ENCODE results near the gene EHMT1. TPM values are rescaled to one million over a fixed set of nuclear protein-coding genes. Genes with fewer than 3 reads are reported as not detected.
"Not testable (repeated sequence)": the region's sequence is repeated elsewhere in the genome, so short reads cannot be mapped to it uniquely, and the experiment has no call there.

Gene EHMT1
- total RNA-seq, 1 experiment from 2014 or later = 42.7 TPM

DNA sequence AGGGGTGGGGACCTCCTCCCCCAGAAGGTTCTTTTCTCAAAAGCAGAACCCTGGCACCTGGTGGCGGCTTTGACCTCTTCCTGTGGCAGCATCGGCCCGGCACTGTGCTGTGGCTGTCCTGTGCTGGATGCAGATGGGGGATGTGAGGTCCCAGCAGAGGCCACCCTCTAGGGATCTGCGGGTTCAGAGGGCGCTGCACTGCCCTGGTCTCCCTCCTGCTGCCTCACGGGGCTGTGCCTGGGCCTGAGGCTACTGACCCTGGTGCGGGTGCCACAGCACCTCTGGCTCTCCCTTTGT, 182.2 kb downstream of the EHMT1 start:
- no peak for DNase-seq (ENCODE audit: low read depth)

DNA sequence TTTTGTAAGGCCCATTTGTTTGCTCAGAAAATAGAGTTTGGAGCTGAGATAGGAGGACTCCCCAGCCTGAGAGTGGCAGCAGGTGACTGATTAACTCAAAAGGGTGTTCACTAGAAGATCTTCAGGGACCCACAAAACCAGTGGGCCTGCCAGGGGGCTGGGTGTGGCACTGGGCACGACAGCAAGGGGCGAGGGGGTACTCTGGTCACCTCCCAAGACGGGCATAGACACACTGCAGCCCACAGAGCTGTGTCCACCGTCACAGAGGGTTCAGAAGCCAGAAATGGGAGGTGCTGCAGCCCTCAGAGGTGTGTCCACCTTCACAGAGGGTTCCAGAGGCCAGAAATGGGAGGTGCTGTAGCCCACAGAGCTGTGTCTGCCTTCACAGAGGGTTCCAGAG, 183.2 kb downstream of the EHMT1 start:
- DNase-seq (ENCODE audit: low read depth) = no peak

DNA sequence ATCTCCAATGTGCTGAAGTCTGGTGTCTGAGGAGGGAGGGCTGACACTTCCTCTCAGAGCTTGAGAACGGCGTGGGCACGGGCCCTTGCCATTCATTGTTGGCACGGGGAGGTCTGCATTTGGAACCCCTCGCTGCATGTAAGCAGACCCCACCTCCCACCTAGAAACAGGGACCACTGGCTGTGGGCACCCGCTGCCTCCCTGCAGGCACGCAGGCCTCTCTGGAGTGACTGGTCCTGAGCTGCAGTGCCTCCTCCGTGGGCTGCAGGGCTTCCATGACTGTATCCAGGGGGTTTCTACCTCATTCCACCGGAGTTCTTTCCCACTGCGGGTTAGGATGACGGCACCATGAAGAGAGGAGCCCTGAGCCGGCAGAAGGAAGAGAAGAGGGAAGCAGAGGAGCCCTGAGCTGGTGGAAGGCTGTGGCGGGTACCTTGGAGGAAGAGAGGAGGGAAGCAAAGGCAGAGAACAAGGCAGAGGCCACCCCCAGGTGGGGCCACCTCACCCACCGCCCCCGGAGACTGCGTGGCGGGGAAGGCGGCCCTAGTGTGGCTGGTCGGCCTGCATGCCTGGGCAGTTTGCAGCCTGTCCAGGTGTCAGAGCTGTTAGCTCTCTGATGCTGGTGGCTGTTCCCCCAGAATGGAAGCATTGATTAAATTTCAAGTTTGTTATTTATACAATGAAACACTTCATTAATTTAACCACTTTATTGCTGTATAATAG, 183.9 kb downstream of the EHMT1 start:
- DNase-seq (ENCODE audit: low read depth) = no peak

DNA sequence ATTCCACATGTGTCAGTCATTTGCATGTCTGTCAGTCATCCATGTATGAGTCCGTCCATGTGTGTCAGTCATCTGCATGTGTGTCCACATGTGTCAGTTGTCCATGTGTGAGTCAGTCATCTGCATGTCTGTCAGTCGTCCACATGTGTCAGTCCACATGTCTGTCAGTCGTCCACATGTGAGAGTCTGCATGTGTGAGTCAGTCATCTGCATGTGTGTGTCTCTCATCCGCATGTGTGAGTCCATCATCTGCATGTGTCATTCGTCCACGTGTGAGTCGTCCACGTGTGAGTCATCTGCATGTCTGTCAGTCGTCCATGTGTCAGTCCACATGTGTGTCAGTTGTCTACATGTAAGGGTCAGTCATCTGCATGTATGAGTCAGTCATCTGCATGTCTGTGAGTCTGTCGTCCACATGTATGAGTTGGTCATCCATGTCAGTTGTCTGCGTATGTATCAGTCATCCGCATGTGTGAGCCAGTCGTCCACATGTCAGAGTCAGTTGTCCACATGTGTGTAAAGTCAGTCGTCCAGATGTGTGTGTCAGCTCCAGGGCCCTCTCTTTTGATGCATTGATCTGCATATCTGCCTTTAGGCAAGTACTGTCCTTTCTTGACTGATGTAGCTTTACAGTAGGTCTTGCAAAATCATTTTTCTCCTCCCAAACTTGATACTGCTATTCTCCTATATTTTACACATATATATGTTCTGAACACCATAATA, 186.3 kb downstream of the EHMT1 start:
- DNase-seq (ENCODE audit: low read depth) = peak; percentile 19

DNA sequence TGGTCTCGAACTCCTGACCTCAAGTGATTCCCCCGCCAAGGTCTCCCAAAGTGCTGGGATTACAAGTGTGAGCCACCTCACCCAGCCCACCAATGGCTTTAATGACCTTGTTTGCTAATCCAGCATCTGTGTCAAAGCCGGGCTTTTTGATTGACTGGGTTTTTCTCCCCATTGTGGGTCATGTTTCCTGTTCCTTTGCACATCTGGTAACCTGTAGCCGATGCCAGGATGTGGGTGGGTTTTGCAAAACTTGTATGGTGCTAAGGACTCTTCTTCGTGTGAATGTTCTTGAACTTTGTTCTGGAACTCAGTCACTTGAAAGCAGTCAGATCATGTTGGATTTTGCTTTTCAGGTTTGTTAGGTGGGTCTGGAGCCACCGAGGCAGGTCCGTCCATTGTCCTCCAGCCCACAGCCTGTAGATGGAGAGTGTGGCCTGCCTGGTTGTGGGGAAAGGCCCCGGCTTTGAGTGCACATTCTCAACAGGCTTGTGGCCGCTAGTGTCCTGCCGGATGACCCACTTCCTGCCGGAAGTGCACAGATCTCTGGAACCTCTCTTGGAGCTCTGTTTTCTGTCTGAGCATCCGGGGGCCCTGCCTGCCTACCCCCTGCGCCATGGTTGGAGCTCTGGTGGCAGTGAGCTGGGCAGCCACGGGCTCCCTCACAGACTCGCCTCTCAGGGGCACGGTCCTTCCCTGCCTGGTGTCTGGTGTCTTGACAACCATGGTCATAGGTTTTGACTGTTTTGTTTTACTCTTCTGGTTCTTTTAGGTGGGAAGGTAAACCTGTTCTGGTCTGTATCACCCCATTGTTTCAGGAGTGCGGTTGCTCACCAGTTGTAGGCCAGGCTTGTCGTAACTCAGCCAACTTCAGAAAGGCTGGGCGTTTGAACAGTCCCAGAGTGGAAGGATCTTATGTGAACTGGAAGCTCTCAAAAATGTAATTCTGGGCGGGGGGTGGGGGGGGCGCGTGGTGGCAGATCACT, 189.2 kb downstream of the EHMT1 start:
- DNase-seq (ENCODE audit: low read depth) = no peak

DNA sequence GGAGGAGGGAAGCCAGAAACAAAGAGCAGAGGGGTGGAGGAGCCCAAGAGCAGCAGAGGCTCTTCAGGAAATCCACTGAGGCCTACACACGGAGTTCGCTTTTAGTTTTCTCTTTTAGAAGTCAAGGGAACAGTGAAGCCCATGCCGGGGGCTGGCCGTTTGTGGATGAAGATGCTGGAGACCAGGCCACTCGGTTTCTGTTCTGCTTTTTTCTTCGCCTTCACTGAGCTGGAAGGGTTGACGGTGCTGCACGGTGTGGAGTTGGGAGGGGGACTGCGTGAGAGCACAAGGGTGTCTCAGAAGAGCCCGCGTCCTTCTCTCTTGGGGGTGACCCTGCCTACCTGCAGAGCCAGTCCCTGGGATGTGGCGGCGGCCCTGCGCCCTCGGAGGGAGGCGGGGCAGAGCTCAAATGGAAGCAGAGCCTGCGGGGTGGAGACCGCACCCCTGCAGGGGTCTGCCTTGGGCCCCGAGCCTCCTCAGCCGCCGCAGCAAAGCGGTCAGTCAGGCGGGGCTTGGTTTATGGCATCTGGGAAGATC, 190.3 kb downstream of the EHMT1 start:
- no peak for DNase-seq (ENCODE audit: low read depth)

DNA sequence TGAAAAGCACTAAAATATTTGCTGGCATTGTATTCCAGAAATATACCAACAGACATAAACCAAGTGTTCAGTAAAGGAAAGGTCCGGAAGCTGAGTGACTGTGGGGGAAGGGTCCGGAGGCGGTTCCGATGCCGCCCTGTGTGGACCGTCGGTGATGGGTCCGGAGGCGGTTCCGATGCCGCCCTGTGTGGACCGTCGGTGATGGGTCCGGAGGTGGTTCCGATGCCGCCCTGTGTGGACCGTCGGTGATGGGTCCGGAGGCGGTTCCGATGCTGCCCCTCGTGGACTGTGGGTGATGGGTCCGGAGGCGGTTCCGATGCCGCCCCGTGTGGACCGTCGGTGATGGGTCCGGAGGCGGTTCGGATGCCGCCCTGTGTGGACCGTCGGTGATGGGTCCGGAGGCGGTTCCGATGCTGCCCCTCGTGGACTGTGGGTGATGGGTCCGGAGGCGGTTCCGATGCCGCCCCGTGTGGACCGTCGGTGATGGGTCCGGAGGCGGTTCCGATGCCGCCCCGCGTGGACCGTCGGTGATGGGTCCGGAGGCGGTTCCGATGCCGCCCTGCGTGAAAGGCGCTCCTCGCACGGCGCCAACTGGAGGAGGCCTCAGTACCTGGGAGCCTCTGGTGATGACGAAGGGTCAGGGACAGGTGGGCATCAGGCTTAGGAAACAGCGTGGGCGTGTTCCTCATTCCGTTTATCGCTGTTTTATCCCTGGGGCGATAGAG, 191.1 kb downstream of the EHMT1 start:
- not testable (repeated sequence) for DNase-seq (ENCODE audit: low read depth)

DNA sequence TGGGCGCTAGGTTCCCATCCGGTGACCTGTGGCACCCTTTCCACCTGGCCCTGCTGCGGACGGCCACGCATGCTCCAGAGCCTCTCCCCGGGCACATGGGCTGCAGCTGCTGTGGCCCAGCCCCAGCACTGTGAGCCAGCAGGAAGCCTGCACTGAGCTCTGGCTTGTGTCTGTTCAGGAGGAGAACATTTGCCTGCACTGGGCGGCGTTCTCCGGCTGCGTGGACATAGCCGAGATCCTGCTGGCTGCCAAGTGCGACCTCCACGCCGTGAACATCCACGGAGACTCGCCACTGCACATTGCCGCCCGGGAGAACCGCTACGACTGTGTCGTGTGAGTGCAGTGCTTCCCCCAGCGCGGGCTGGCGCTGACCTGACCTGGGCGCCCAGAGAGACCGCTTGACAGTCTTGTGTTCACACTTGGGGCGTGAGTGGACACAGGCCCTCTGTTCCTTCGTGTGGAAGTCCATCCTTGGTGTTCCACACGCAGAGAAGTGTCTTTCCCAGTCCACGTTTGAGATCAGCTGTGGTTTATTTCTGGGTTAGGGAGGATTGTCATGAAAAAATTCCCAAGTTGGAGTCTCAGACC, 192.6 kb downstream of the EHMT1 start:
- no peak for DNase-seq (ENCODE audit: low read depth)

DNA sequence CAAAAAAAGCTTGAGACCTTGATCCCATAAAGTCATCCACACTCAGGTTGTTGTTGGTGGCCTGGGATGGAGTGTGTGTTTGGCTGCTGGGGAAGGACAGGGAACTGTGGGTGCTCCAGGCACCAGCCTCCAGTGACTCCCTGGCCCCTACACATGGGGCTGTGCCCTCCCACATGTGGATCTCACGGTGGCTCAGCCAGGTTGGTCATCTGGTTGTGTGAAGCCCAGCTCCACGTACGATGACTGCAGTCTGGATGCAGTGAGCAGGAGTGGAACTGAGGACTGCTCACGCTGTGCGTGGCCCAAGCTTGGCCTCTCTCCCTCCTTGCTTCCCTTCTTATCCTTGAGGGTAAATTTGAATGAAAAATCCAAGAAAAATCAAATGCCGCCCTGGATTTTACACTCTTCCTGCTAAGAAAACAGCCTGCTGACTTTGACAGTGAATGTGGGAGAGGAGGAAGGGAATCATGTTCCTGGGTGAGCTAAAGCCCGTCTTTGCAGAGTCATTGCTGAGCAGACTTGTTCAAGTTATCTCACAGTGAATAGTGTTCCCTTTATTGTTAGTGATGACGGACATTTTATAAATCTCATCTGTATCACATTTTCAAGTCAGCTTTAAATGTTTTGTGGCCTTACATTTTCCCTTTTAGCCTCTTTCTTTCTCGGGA, 193.7 kb downstream of the EHMT1 start:
- no peak for DNase-seq (ENCODE audit: low read depth)

DNA sequence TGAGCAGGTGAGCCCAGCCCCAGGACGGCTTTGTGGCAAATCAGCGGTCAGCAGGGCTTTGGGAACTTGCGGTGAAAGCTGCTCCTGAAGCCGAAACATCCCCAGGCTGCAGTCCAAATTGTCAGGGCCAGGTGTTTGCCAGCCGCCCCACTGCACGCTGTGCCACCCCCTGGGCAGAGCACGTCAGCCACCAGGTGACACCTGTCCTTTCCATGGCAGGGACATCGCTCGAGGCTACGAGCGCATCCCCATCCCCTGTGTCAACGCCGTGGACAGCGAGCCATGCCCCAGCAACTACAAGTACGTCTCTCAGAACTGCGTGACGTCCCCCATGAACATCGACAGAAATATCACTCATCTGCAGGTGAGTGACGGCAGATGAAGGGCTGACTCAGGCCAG, 194.4 kb downstream of the EHMT1 start:
- DNase-seq (ENCODE audit: low read depth) = no peak

DNA sequence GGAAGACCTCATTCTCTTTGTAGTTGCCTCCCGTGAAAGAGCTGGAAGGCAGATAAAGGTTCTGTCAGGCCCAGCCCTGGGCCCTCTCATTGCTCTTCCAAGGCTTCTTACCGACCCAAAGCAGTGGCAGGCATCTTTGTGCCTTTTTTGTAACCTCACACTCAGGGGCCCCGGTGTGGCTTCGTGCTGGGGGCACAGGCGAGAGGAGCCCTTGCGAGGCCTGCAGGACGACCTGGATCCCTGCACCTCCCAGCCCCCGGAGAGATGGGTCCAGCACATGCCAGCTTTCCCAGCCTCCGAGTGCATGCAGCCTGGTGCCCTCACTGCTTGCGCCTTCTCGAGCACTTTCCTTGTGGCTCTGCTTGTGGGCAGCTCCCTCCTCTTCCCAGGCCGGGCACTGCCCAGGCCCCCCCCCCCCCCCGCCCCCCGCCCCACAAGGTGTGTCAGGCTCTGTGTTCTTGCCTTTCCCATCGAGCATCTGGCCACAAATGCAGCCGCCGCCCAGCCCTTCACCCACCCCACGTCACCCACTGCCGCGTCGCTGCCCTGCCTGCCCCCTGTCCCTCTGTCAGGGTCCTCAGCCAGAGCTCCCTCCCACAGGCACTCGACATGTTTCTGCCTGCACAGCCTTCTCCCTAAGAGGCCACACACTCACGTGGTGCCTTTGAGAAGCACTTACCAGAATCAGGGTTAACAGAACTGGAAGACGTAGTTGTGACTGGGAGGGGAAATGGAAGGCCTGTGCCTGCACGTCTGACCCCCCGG, 195.0 kb downstream of the EHMT1 start:
- DNase-seq (ENCODE audit: low read depth) = no peak

DNA sequence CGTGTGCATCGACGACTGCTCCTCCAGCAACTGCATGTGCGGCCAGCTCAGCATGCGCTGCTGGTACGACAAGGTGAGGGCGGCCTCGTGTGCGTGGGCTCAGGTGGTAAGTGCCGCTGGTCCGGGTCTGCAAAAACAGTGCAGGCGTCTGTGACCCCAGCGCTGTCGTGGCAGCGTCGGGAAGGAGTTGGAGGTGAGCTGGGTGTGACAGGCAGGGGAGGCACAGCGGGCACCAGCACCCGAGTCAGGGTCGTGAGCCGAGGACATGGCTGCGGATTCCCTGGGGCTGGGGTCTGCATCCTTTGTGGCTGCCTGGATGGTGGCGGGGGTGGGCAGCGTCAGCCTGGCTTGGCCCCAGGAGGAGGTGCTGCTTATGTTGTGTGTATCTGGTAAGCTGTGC, 195.6 kb downstream of the EHMT1 start:
- no peak for DNase-seq (ENCODE audit: low read depth)

DNA sequence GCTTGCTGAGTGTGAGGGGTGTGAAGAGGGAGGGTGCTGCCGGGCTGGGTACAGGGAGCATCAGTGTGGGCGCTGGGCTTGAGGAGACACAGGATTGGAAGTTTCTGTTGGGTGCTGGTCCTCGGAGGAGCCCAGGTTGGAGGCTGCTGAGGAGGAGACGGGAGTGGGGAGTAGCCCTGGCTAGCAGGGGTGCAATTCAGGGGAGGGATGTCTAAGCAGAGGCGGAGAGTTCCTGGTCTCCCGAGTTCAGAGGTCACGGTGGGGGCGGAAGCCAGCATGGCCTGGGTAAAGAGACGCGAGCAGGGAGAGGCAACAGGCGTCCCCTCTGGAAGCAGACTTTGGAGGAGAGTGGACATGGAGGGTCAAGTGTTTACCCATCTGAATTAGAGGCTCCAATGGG, 196.0 kb downstream of the EHMT1 start:
- DNase-seq (ENCODE audit: low read depth) = no peak

DNA sequence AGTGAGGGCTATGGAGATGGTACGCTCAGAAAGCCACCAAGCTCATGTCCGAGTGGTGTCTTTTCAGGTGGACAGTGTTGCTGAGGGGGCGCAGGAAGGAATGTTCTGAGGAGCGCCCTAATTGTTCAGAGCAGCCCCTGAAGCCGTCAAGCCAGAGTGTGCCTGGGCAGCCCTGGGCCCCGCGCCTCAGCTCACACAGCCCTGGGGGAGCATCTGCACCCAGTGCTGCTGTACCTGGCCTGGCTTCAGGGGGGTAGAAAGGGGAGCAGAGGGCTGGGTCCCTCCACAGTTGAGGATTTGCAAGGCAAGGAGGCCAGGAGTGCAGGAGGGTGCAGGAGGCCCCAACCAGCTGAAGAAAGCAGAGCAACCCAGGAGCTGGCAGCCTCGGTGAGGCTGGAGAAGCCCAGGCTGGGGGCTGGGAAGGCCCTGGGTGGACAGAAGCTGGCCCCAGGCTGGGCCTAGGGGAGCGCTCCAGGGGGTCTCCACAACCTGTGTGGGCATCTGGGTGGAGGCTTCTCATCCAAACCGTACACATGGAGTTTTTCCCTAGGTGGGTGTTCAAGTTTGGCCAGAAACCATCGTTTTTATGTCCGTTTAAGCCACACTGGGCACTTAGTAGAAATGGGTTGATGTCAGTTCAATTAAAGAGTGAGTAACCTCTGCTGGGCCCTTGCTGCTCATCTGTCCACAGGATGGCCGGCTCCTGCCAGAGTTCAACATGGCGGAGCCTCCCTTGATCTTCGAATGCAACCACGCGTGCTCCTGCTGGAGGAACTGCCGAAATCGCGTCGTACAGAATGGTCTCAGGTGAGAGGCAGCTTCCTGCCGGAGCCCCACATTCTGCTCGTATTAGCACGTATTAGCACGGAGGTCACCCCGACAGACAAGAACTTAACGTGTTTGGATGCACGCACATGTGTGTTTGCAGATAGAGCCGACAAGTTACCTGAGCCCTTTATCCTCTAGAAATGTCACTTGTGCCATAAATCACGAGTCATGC, 196.8 kb downstream of the EHMT1 start:
- DNase-seq (ENCODE audit: low read depth) = no peak

DNA sequence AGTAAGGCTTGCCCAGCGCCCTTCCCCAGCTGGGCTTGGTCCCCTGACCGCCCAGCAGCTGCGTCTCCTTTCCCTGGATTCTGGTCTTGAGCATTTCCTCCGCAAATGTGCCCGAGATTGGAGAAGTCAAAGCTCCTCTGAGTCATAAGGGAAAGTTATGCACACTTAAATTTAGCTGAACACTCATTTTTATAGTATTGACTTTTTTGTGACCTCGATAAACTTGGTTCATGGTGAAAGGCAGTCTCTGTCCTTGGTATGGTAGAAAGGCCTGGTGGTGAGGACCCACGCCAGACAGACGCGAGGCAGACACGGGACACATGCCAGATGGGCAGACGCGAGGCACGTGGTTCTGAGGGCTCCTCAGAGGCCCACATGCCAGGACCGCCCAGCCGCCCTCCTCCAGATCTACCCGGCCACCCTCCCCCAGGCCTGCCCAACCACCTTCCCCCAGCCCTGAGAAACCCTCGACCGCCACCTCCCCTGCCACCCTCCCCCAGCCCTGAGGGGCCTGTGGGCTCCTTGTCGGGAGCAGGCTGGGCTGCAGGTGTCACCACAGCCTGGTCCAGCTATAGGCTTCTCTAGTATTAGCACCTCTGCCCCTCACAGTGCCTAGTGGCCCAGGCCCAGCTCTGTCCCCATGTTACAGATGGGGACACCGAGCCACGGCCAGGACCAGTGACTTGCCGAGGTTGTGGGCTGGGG, 197.9 kb downstream of the EHMT1 start:
- no peak for DNase-seq (ENCODE audit: low read depth)

DNA sequence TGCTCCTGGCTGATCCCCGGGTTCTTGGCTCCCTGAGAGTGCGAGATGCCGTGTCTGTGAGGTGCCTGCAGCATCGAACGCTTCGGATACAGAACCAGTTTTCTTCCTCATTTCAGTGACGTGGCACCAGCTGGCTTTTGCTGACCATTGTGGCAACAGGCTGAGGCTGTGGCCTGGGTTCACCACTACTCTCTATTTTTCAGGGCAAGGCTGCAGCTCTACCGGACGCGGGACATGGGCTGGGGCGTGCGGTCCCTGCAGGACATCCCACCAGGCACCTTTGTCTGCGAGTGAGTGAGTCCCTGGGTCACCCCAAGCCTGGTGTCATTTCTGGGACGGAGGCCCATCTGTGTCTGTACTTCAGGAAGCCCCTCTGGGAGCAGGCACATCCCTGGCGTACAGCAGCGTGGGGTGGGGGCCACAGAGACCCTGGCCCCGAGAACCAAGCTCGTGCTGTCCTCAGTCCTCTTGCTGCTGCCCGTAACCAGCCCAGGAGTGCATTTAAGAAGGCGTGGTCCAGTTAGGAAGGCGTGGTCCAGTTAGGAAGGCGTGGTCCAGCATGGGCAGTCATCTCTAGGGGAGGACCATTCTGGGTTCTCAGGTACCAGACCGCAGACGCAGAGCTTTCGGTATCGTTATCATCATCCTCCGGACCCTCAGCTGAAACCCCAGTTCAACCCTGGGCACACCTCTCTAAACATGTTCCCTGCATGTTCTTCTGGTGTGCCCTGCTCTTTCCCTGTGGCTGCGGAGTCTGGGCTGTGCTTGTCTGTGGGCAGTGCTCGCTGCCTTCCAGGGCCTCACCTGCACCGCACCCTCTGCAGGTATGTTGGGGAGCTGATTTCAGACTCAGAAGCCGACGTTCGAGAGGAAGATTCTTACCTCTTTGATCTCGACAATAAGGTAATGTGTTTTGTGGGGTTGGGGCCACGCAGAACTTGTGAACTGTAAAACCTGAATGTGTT, 198.7 kb downstream of the EHMT1 start:
- no peak for DNase-seq (ENCODE audit: low read depth)

All from HT1080 (cell line).